HepG2 (cell line): ENCODE measurements around the gene ODC1. TPM values are rescaled to one million over a fixed set of nuclear protein-coding genes. Genes with fewer than 3 reads are reported as not detected.

Experiments used
- BHLHE40 ChIP-seq: IDR thresholded peaks from 2 replicates; pipeline ENCODE4 v1.6.1; 2011; ENCODE audit warnings: low read length, improper control_type of control experiment
- CHD4 ChIP-seq: fragments of 200-600 bp; sonication (generic); IDR thresholded peaks from 2 replicates; pipeline ENCODE4 v1.7.0; 2017; ENCODE audit warnings: mild to moderate bottlenecking, low read length, borderline replicate concordance
- ELF4 ChIP-seq: sonication (generic); formaldehyde crosslinking; IDR thresholded peaks from 2 replicates; pipeline ENCODE4 v1.5.0; 2020; ENCODE audit warnings: missing genetic modification reagents, mild to moderate bottlenecking, moderate library complexity, borderline replicate concordance
- FOXO1 ChIP-seq: sonication (generic); formaldehyde crosslinking; IDR thresholded peaks from 2 replicates; pipeline ENCODE4 v1.4.0; 2020; ENCODE audit warnings: missing genetic modification reagents
- GLMP ChIP-seq: sonication (generic); formaldehyde crosslinking; IDR thresholded peaks from 2 replicates; pipeline ENCODE4 v1.9.0; 2021; ENCODE audit warnings: missing genetic modification reagents, mild to moderate bottlenecking, borderline replicate concordance
- IRF2 ChIP-seq: IDR thresholded peaks from 2 replicates; pipeline ENCODE4 v1.6.1; 2018; ENCODE audit warnings: missing genetic modification reagents, missing compliant biosample characterization
- KDM1A ChIP-seq: IDR thresholded peaks from 2 replicates; pipeline ENCODE4 v1.6.1; 2016; ENCODE audit warnings: missing compliant biosample characterization
- KLF9 ChIP-seq: IDR thresholded peaks from 2 replicates; pipeline ENCODE4 v1.6.1; 2016; ENCODE audit warnings: low read depth
- RARG ChIP-seq: sonication (generic); formaldehyde crosslinking; IDR thresholded peaks from 2 replicates; pipeline ENCODE4 v1.4.0; 2020; ENCODE audit warnings: low read depth, mild to moderate bottlenecking, missing genetic modification reagents
- REL ChIP-seq: sonication (generic); formaldehyde crosslinking; conservative IDR thresholded peaks from 2 replicates; pipeline ENCODE4 v1.8.0; 2022; ENCODE audit warnings: mild to moderate bottlenecking, missing genetic modification reagents, moderate library complexity
- SOX13 ChIP-seq, 3 experiments: fragments of 450-650 bp in 1 of 3; sonication (generic) in 1 of 3; formaldehyde crosslinking in 1 of 3; IDR thresholded peaks in 2 of 3; conservative IDR thresholded peaks in 1 of 3; 2 replicates each; pipeline versions ENCODE4 v1.5.0 to v1.6.1; 2016 to 2020; ENCODE audit warnings: antibody characterized with exemption in 1 of 3, mild to moderate bottlenecking in 1 of 3, missing compliant biosample characterization in 1 of 3, missing genetic modification reagents in 1 of 3, moderate library complexity in 1 of 3
- SOX6 ChIP-seq, 2 experiments: fragments of 450-650 bp in 1 of 2; sonication (generic) in 1 of 2; formaldehyde crosslinking in 1 of 2; IDR thresholded peaks; 2 replicates each; pipeline versions ENCODE4 v1.4.0 to v1.6.1; 2017 to 2020; ENCODE audit warnings: antibody characterized with exemption in 1 of 2, mild to moderate bottlenecking in 1 of 2, missing genetic modification reagents in 1 of 2
- SUZ12 ChIP-seq: fragments of 150-350 bp; IDR thresholded peaks from 2 replicates; pipeline ENCODE4 v1.6.1; 2014; ENCODE audit warnings: low read depth, low read length
- TARDBP ChIP-seq: sonication (generic); formaldehyde crosslinking; IDR thresholded peaks from 2 replicates; pipeline ENCODE4 v1.8.0; 2022; ENCODE audit warnings: mild to moderate bottlenecking, missing genetic modification reagents
- TP53 ChIP-seq: sonication (generic); formaldehyde crosslinking; conservative IDR thresholded peaks from 2 replicates; pipeline ENCODE4 v1.4.0; 2020; ENCODE audit warnings: missing genetic modification reagents
- XRCC5 ChIP-seq: fragments of 200-400 bp; formaldehyde crosslinking; optimal IDR thresholded peaks from 2 replicates; pipeline ENCODE3; 2017; ENCODE audit warnings: mild to moderate bottlenecking, low read length
- ZBTB4 ChIP-seq: sonication (generic); formaldehyde crosslinking; IDR thresholded peaks from 2 replicates; pipeline ENCODE4 v1.4.0; 2020; ENCODE audit warnings: missing genetic modification reagents, mild to moderate bottlenecking, borderline replicate concordance
- ZMYM3 ChIP-seq: sonication (generic); formaldehyde crosslinking; IDR thresholded peaks from 2 replicates; pipeline ENCODE4 v1.5.1; 2020; ENCODE audit warnings: mild to moderate bottlenecking, missing genetic modification reagents
- ZNF280D ChIP-seq: sonication (generic); formaldehyde crosslinking; IDR thresholded peaks from 2 replicates; pipeline ENCODE4 v1.5.1; 2020; ENCODE audit warnings: mild to moderate bottlenecking, missing genetic modification reagents
- ZNF431 ChIP-seq: sonication (generic); formaldehyde crosslinking; IDR thresholded peaks from 2 replicates; pipeline ENCODE4 v1.9.0; 2022; ENCODE audit warnings: missing genetic modification reagents, low read depth, mild to moderate bottlenecking, borderline replicate concordance
- ZNF556 ChIP-seq: sonication (generic); formaldehyde crosslinking; IDR thresholded peaks from 2 replicates; pipeline ENCODE4 v1.4.0; 2020; ENCODE audit warnings: mild to moderate bottlenecking, missing genetic modification reagents, borderline replicate concordance
- ZNF740 ChIP-seq: sonication (generic); formaldehyde crosslinking; IDR thresholded peaks from 2 replicates; pipeline ENCODE4 v1.4.0; 2020; ENCODE audit warnings: missing genetic modification reagents
- ZSCAN9 ChIP-seq: IDR thresholded peaks from 2 replicates; pipeline ENCODE4 v1.6.1; 2016; ENCODE audit warnings: borderline replicate concordance
- polyA plus RNA-seq, 8 experiments: library from polyadenylated mRNA; depleted of rRNA in 3 of 8; stranded (reverse) in 7 of 8; unstranded in 1 of 8; fragments of >200 nt; fragmentation: Illumina TruSeq in 4 of 8; extraction: Trizol in 4 of 8; gene quantifications; 2 replicates each; pipeline versions ENCODE4 v1.2.1 to v1.2.3, GENCODE V29; 2011 to 2016; ENCODE audit warnings: low read depth in 4 of 8, missing spikeins in 1 of 8, mixed read lengths in 1 of 8; ENCODE audit not compliant: insufficient read depth in 1 of 8
- total RNA-seq, 5 experiments: library from RNA; depleted of rRNA; stranded (reverse); fragments of >200 nt; fragmentation: Illumina TruSeq; extraction: Trizol; gene quantifications; 2 replicates each; pipeline ENCODE4 v1.2.3, GENCODE V29; 2016; ENCODE audit warnings: low read depth in 1 of 5

The ODC1 gene
- total and polyA plus RNA-seq, 2 of the 13 experiments (the other 11 are each of a cell fraction or from before 2014, with no cell fraction given) = 142 to 371 TPM

- no peak for TF ChIP-seq TP53
- no peak for TF ChIP-seq XRCC5
- TF ChIP-seq BHLHE40 = no peak
- TF ChIP-seq GLMP (CRISPR knock-in tag) = no peak
- no peak for TF ChIP-seq RARG (CRISPR knock-in tag)
- no peak for TF ChIP-seq REL (CRISPR knock-in tag)
- 0 out of 2 replicates have a peak, but pooled peaks have one; percentile 11 for TF ChIP-seq IRF2 (CRISPR knock-in tag)
- no peak for TF ChIP-seq TARDBP (CRISPR knock-in tag)
- peak; percentile 92 for TF ChIP-seq KDM1A (CRISPR knock-in tag)
- no peak for TF ChIP-seq ZBTB4
- peak; percentile 88; the same call in 1 of the 2 replicates for TF ChIP-seq CHD4
- TF ChIP-seq SOX13 (IDR thresholded peaks at IDR 0.05) = peak; percentile 83
- TF ChIP-seq SOX13 (CRISPR knock-in tag; conservative IDR thresholded peaks at IDR 0.05 in 1 of 2, IDR thresholded peaks at IDR 0.05 in 1 of 2) = peak in 1 of 2 experiments; percentile 91; a peak in 2 of 4 replicates
- peak; percentile 54; the same call in 1 of the 2 replicates for TF ChIP-seq FOXO1 (CRISPR knock-in tag)
- 0 out of 2 replicates have a peak, but pooled peaks have one; percentile 65 for TF ChIP-seq ZNF280D (CRISPR knock-in tag)
- TF ChIP-seq ELF4 (CRISPR knock-in tag) = no peak
- TF ChIP-seq ZSCAN9 = 0 out of 2 replicates have a peak, but pooled peaks have one; percentile 12
- TF ChIP-seq ZNF431 (CRISPR knock-in tag) = no peak
- no peak for TF ChIP-seq ZNF740 (CRISPR knock-in tag)
- no peak for TF ChIP-seq KLF9 (CRISPR knock-in tag)
- TF ChIP-seq SOX6 (IDR thresholded peaks at IDR 0.05) = no peak
- peak; percentile 58; the same call in 1 of the 2 replicates for TF ChIP-seq SOX6 (CRISPR knock-in tag; IDR thresholded peaks at IDR 0.05)
- TF ChIP-seq SUZ12 = no peak
- TF ChIP-seq ZNF556 (CRISPR knock-in tag) = no peak
- peak; percentile 99 for TF ChIP-seq ZMYM3 (CRISPR knock-in tag)
These were observed 38.5 kb upstream of the ODC1 start (continued) for GRCh38 chr2:10486601-10487079.
